ENCODE measurements around the gene AGT.

GRCh38 chr1:230704830-230705229 lies 9.1 kb downstream of the AGT start:
- TF ChIP-seq TCF7L2 (IDR thresholded peaks at IDR 0.05; ENCODE audit: borderline replicate concordance, extremely low read depth, insufficient read depth, insufficient read length) (no peak), CTCF (IDR thresholded peaks at IDR 0.05 in 2 of 3, conservative IDR thresholded peaks at IDR 0.05 in 1 of 3; ENCODE audit: borderline replicate concordance in 1 of 3, insufficient read depth in 1 of 3, low read depth in 2 of 3, low read length in 2 of 3) (no peak), POLR2A (IDR thresholded peaks at IDR 0.05; ENCODE audit: borderline replicate concordance, extremely low read depth, insufficient read depth, insufficient read length) (no peak), YY1 (IDR thresholded peaks at IDR 0.05; ENCODE audit: extremely low read depth, insufficient replicate concordance, low read depth, low read length) (no peak), MAX (IDR thresholded peaks at IDR 0.05) (no peak), CBX3 (IDR thresholded peaks at IDR 0.05; ENCODE audit: low read depth) (no peak), RAD21 (IDR thresholded peaks at IDR 0.05; ENCODE audit: low read depth) (no peak), EZH2 (IDR thresholded peaks at IDR 0.05) (no peak), ATF3 (IDR thresholded peaks at IDR 0.05) (no peak), POLR2AphosphoS5 (IDR thresholded peaks at IDR 0.05; ENCODE audit: low read depth, low read length) (no peak), EZH2phosphoT487 (IDR thresholded peaks at IDR 0.05; ENCODE audit: borderline replicate concordance) (no peak)
- TF ChIP-seq, protein P1, sequence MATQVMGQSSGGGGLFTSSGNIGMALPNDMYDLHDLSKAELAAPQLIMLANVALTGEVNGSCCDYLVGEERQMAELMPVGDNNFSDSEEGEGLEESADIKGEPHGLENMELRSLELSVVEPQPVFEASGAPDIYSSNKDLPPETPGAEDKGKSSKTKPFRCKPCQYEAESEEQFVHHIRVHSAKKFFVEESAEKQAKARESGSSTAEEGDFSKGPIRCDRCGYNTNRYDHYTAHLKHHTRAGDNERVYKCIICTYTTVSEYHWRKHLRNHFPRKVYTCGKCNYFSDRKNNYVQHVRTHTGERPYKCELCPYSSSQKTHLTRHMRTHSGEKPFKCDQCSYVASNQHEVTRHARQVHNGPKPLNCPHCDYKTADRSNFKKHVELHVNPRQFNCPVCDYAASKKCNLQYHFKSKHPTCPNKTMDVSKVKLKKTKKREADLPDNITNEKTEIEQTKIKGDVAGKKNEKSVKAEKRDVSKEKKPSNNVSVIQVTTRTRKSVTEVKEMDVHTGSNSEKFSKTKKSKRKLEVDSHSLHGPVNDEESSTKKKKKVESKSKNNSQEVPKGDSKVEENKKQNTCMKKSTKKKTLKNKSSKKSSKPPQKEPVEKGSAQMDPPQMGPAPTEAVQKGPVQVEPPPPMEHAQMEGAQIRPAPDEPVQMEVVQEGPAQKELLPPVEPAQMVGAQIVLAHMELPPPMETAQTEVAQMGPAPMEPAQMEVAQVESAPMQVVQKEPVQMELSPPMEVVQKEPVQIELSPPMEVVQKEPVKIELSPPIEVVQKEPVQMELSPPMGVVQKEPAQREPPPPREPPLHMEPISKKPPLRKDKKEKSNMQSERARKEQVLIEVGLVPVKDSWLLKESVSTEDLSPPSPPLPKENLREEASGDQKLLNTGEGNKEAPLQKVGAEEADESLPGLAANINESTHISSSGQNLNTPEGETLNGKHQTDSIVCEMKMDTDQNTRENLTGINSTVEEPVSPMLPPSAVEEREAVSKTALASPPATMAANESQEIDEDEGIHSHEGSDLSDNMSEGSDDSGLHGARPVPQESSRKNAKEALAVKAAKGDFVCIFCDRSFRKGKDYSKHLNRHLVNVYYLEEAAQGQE (IDR thresholded peaks at IDR 0.05; ENCODE audit: low read depth): no peak
